NCI-H526 treated with DMSO at 0.1 percent for 48 hours (cell line): ENCODE results near the gene PYURF.
"Not testable (repeated sequence)": the region's sequence is repeated elsewhere in the genome, so short reads cannot be mapped to it uniquely, and the experiment has no call there.

Experiments
- DNase-seq: peaks from one replicate; lab custom pipeline; 2025; lab: John Stamatoyannopoulos, UW

Gene PYURF, protein sequence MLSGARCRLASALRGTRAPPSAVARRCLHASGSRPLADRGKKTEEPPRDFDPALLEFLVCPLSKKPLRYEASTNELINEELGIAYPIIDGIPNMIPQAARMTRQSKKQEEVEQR

GRCh38 chr4:88523325-88524129 lies at the start of gene PYURF:
TSS of gene PYURF (minus strand) at chr4:88523776. CDS start at chr4:88523700, 76 bp downstream.
- DNase-seq = peak; percentile 78

GRCh38 chr4:88570001-88570400 lies 46.4 kb upstream of the PYURF start:
- DNase-seq = no peak

DNA sequence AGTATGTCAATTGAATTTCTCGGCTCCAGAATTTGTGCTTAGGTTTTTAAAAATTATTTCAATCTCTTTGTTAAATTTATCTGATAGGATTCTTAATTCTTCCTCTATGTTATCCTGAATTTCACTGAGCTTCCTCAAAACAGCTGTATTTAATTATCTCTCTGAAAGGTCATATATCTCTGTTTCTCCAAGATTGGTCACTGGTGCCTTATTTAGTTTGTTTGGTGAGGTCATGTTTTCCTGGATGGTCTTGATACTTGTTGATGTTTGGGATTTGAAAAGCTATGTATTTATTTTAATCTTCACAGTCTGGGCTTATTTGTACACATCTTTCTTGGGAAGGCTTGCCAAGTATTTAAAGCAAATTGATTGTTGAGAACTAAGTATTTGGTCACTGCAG lies 44.0 kb upstream of the PYURF start:
- DNase-seq = no peak

- DNase-seq = no peak
Observed at GRCh38 chr4:88549815-88550214, 26.2 kb upstream of the PYURF start.

- DNase-seq = not testable (repeated sequence)
Observed at GRCh38 chr4:88539322-88540068, 15.9 kb upstream of the PYURF start.

DNA sequence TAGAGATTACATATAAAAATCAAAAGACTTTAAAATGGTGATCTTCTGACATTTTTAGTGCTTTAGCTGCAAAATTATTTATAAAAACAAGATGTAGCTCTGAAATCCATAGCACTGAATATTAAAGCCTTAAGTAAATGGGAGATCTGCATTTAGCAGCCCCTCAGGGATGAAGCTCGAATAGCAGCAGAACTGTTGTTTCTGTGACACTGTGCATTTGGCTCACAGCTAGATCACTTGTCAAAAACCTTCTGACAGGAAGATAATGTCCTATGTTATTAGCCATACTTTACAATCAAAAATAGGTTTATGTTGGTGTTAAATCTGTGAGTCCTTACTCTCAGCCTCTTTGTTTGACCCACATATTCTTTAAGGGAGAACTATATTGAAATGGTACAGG lies 14.1 kb upstream of the PYURF start:
- no peak for DNase-seq

GRCh38 chr4:88535090-88535755 lies 11.6 kb upstream of the PYURF start:
- DNase-seq = no peak

DNA sequence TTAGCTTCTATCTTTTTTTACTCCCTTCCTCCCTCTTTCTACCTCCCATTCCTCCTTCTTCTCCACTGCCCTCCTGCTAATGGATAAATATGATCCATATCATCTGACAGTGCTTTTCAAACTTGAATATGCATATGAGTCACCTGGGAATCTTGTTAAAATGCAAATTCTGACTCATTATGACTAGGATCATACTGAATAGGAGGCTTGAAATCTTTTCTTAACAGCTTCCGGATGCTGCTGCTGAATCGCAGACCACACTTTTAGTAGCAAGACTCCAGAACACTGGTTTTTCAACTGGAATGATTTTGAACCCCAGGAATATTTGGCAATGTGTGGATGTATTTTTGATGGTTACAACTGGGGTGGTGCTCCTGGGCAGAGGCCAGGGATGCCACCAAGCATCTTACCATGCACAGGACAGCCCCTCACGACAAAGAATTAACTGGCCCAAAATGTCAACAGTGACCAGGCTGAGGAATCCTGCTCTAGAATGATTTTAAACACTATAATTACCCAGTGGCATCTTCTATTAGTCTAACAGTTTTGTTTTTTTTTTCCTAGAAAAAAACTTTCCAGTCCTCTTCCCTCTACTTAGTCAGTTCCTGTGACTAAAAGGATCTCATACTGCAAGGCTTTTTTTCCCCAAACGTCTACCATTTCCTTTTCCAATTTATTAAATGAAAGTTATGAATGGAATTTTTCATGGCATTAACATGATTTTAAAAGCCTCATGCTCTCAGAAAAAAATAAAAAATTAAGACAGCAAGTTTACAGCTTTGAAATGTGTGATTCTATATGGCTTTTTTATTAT lies 10.6 kb upstream of the PYURF start:
- DNase-seq = peak; percentile 60

DNA sequence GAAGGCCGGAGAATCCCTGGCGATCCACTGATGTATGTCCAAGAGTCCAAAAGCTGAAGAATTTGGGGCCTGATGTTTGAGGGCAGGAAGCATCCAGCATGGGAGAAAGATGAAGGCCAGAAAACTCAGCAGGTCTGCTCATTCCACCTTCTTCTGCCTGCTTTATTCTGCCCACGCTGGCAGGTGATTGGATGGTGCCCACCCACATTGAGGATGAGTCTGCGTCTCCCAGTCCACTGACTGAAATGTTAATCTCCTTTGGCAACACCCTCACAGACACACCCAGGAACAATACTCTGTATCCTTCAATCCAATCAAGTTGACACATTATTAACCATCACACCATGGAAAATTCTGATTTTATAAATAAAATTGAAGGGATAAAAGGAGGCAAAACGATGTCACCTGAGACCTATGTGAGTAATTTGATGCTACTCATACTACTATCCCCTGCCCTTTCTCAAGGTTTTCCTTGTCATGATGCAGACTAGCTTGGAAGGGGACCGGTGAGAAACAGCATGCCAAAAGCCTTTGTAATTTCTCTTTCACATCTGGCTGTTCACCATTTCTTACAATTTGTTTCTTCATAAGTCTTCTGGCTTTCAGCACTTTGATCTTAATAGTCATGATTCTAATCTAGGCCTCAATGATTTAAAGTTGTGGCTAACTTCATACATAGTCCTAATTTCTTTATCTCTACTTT lies 9.7 kb upstream of the PYURF start:
- no peak for DNase-seq

- peak; percentile 57 for DNase-seq
Observed at GRCh38 chr4:88531549-88531948, 8.0 kb upstream of the PYURF start.

- no peak for DNase-seq
Observed at GRCh38 chr4:88528861-88529260, 5.3 kb upstream of the PYURF start.

DNA sequence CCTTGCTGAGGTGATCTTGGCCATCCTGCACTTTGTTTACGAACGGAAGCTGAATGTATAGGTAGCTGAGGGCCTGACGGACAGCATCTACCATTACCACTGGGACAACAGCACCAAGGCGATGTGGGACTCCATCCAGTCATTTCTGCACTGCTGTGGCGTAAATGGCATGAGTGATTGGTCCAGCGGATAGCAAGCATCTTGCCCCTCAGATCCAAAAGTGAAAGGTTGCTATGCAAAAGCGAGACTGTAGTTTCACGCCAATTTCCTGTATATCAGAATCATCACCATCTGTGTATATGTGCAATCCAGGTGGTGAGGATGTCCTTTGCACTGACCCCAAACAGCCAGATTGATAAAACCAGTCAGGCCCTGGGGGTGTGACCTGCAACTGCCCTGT lies 4.2 kb upstream of the PYURF start:
- DNase-seq = no peak

DNA sequence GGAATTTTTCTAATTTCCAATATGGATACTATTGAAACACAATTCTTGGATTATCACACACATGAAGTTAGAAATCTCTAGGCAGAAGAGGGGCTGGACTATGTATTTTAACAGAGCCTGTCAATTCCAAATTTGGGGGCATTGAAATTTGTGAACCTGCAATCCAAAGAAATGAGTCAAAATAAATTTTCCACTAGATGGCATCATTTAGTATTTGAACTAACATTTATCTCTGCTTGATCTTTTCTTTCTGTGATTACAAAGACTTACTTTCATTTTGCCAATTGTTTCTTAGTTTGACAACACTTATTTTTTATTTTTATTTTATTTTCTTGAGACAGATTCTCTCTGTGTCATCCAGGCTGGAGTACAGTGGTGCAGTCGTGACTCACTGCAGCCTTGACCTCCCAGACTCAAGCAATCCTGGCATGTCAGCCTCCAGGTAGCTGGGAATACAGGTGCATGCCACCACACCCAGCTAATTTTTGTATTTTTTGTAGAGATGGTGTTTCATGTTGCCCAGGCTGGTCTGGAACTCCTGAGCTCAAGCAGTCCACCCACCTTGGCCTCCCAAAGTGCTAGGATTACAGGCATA lies 2.7 kb upstream of the PYURF start:
- peak; percentile 12 for DNase-seq

- DNase-seq = no peak
Observed at GRCh38 chr4:88524171-88524570, 595 bp upstream of the PYURF start.

DNA sequence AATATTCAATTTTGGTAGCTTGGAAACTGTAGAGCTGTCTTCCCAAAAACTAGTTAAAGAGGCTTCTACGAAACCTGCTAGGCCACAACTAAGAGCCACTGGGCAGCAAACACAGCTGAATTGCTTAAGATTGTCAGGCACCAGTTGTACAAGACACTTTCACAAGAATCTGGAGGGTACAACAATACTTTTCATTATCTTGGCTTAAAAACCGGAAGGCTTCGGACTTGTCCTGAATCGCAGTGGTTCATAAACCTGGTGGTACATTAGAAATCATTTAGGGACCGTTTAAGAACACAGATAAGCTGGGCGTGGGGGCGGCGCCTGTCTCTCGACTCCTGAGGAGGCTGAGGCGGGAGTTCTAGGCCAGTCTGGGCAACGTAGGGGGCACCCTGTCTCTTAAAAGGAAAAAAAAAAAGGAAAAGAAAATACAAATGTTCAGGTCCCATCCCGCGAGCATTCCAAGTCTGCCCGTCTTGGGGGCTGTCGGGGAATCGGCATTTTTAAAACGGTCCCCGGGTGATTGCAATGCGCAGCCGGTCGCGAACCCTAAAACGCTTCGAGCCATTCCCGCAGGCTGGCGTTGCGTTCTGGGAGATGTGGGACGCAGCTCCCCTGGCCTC lies 763 bp downstream of the PYURF start:
- DNase-seq = no peak

GRCh38 chr4:88518911-88519310 lies 4.7 kb downstream of the PYURF start:
- no peak for DNase-seq

- no peak for DNase-seq
Observed at GRCh38 chr4:88517825-88518224, 5.8 kb downstream of the PYURF start.

DNA sequence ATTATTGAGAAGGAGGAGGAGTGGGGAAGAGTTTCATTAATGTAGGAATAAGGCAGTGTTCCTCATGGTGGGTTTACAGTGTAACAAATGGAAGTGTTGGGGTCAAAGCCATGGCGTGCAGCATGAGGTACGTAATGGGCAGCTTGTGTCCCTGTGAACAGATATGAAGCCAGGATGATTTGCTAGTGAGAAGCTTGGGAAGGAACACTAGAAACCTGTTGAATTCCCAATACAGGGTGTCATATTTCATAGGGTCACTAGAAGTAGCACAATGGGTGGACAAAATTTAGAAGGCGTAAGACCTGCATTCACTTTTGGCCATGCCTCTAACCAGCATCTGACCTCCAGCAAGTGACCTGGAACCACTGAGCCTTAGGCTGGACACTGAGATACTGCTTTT lies 6.8 kb downstream of the PYURF start:
- no peak for DNase-seq

GRCh38 chr4:88514557-88515511 lies 8.7 kb downstream of the PYURF start:
- no peak for DNase-seq
